ENCODE measurements around the gene DNTT.

GRCh38 chr10:96305019-96305418, 785 bp downstream of the DNTT start:
- TF ChIP-seq POLR2A (IDR thresholded peaks at IDR 0.05; ENCODE audit: low read length) (no peak), GATA1 (IDR thresholded peaks at IDR 0.05; ENCODE audit: low read depth, low read length) (no peak)
